SIG-M5 (cell line): Measurements from ENCODE around the gene TADA2B.
A peak's percentile ranks its signal among the peaks of the same experiment; 100 is the strongest.
"Not testable (repeated sequence)": the region's sequence is repeated elsewhere in the genome, so short reads cannot be mapped to it uniquely, and the experiment has no call there.

Experiments used
- DNase-seq: peaks from one replicate; lab custom pipeline; 2025; lab: John Stamatoyannopoulos, UW

The TADA2B gene

DNA sequence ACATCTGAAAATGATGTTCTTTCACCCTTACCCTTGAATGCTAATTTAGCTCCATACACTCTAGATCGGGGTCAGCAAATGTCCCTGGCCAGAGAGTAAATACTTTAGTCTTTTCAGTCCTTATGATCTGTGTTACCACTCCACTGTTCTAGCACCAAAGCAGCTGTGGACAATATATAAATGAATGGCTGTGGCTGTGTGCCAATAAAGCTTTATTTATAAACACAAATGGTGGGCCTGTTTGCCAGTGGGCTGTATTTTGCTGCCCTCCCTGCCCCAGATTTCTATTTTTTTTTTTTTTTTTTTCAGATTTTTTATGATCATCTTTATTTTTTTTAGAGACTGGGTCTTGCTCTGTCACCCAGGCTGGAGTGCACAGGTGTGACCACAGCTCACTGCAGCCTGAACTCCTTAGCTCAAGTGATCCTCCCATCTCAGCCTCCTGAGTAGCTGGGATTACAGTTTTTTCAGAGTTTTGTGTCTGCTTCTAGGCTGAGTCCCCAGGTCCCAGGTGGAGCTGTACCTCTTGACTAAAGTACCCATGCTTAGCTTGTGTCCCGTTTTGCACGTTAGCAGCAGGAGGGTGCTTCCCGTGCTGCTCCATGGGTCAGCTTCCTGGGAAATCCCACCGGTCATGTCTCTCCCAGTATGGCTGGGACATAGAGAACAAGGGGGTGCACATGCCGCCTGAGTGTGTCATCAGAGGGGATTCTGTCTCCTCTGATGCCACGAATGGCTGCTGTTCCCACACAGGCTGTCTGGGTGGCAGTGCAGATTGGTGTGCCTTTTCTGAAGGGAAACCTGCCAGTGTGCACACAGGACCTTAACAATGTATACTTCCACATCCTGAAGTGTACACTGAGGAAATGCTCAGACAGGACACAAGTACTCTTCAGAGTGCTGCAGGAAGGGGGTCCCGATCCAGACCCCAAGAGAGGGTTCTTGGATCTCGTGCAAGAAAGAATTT is 40.7 kb downstream of the TADA2B start:
- no peak for DNase-seq

- not testable (repeated sequence) for DNase-seq
These were observed 41.4 kb downstream of the TADA2B start for GRCh38 chr4:7084564-7084961.

- no peak for DNase-seq
These were observed 43.2 kb downstream of the TADA2B start for GRCh38 chr4:7086384-7086783.

- no peak for DNase-seq
These were observed 43.9 kb downstream of the TADA2B start for GRCh38 chr4:7087036-7087435.

DNA sequence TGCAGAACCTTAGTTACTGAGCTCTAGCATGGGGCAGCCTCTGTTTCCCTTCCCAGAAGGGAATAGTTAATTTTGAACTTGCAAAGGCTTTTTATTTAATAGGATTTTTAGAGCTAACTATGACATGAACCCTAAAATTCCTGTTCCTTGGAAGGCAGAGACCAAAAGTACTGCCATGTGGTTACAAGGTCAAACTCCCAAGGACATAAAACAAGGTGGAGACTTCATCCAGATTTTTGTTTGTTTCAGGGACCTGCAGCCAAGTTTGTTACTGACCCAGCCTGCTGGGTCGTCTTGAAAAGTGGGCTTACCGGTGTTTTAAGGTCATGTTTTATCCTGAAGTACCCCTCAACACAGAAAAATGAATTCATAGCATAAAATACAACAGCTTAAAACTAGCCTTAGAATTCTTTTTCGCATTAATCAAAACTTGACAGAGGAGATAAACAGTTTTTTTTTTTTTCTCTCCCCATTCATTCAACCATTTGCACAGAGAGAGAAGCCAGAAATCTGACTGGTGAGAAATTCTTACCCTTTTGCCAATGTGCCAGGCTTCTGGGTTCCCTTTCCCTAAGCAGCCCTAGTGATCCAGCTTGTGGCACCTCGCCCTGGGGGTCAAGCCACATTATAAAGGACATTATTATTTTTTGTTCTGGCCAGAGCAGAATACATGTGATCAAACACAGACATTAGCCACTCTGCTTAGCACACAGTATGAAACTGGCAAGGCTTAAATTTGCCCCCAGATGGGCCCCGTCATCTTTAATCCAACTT is 46.2 kb downstream of the TADA2B start:
- no peak for DNase-seq

- DNase-seq: no peak
These were observed 48.9 kb downstream of the TADA2B start for GRCh38 chr4:7092026-7092425.

DNA sequence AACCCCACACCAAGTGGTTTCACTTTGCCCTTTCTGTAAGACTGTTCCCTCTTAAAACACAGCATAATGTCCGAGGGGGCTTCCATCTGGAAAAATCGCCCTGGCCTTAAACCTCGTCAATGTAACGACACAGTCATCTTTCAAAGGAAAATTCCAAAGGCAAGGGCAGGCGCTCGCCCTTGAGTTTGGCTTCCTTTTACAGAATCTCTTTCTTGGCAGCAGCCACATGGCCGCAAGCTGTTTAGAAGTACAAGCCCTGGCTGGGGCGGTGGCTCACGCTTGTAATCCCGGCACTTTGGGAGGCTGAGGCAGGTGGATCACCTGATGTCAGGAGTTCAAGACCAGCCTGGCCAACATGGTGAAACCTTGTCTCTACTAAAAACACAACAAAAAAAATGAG is 51.7 kb downstream of the TADA2B start:
- DNase-seq: no peak

DNA sequence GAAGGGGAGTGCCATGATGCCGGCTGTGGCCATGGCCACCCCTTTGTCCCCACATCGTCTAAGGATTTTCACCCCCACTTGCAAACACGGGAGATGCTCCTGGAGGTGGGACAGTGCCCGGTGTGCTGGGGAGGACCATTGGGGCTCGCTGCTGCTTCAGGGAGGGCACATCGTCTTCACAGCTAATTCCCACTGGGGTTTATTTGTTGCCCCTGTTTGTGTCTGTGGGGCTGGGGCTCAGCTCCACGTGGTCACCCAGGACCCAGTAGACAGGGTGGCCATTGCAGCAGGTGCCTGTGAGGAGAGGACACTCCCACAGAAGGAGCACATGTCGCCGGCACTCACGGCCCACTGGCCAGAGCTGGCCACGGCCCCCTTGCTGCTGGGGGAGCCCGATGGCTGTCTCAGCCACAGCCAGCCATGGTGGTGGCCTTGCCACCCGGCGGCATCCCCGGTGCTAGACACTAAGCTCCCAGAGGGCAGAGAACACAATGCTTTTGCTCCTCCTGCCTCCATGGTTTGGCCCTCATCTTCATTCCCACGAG is 52.5 kb downstream of the TADA2B start:
- DNase-seq: no peak

DNA sequence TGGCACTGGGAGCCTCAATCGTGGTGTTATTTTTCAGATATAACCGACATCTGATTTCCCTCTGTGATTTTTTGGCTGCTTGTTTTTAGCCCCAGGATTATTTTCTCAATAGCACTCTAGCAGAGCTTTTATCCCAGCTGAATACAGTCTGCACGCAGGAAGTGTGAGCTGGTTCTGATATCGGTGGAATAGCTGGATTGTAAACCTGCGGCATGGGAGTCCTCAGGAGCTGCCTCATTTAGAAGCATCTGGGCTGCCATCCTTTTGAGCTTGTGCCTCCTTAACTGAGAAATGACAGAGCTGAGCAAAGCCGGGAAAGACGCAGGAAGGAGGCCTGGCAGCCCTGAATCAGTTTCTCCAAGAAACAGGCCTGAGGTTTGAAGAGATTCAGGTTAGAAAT is 53.1 kb downstream of the TADA2B start:
- no peak for DNase-seq

DNA sequence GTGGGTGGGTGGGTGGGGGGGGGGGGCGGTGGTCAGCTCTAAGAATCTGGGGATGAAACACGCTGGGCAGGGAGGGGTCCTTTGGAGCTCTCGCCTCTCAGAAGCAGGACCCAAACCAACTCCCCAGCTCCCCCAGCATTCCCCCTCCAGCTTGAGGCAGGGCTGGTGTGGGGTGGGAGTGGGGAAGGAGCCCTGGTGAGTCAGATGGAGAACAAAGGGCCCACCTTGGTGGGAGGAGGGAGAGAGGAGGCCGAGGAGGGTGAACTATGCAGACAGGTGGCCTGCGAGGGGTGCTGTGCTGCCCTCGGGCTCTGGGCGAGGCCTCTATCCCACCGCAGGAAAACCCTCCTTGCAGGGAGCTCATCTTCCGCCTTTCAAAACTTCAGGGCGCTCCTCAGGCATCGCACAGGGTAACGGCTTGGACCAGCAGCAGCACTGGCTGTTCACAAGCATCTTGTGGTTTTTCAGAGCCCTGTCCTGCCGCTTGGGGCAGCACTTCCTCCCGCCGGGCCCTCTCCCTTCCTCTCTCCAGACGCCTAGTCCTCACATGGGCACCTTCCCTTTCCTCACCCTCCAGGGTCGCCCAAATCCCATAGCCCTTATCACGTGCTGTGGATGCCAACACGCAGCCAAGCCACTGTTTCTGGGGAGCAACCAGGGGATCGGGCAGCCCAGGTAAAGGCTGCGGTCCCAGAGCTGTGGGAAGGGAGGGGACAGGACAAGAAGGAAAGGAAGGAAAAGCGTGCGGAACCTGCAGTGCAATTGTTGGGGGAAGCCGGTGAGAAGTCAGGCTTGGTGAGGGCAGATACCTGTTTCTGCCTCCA is 58.7 kb downstream of the TADA2B start:
- DNase-seq: peak; percentile 17

DNA sequence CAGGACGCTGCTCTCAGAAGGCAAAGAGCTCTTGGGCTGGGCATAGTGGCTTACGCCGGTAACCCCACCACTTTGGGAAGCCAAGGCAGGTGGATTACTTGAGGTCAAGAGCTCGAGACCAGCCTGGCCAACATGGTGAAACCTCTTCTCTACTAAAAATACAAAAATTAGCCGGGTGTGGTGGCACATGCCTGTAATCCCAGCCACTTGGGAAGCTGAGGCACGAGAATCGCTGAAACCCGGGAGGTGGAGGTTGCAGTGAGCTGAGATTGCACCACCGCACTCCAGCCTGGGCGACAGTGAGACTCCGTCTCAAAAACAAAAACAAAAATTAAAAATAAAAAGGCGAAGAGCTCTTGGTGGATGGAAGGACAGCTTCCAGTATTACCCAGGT is 59.3 kb downstream of the TADA2B start:
- not testable (repeated sequence) for DNase-seq

DNA sequence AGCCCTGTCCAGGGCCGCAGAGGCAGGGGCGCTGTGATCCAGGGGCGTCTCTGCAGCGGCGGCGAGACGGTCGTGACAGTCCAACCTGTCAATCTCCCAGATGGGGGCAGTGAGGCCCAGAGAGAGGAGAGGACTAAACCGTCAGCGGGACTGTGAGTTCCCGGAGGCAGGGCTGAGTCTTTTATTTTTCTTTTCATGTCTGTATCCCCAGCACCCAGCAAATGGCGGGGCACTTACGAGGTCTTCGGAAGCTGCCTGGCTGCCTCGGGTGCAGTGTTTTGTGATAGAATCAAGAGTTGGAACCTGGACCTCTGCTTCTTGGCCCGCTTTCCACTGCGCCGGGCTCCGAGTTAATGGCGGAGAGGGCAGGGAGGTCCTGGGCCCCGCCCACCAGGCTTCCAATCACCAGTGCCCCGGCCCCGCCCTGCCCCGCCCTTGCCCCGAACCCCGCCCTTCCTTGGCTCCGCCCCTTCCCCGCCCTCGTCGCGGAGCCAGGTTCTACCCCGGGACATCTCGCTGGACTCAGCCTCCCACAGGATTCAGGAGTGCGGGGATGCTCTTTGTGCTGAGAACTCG is 59.9 kb downstream of the TADA2B start:
- DNase-seq: no peak

- DNase-seq: no peak
These were observed 60.6 kb downstream of the TADA2B start for GRCh38 chr4:7103607-7104365.

- DNase-seq: no peak
These were observed 61.3 kb downstream of the TADA2B start for GRCh38 chr4:7104366-7105031.

GRCh38 chr4:7105276-7105675 is 62.1 kb downstream of the TADA2B start:
- DNase-seq: no peak

GRCh38 chr4:7107166-7107905 is 64.2 kb downstream of the TADA2B start:
- no peak for DNase-seq
